Loucy (cell line): Measurements from ENCODE around the gene SCN9A.

Experiments used
- H2AFZ ChIP-seq: fragments of 200-600 bp; sonication (generic); 2 replicates; pipeline ENCODE4 v1.6.0; 2016; ENCODE audit warnings: antibody characterized with exemption, mild to moderate bottlenecking, low read length, moderate library complexity
- H3F3A ChIP-seq: fragments of 200-600 bp; 2 replicates; pipeline ENCODE4 v1.6.0; 2016; ENCODE audit warnings: antibody characterized with exemption, low read depth, mild to moderate bottlenecking
- H3K27me3 ChIP-seq: fragments of 200-600 bp; sonication (generic); 2 replicates; pipeline ENCODE4 v1.6.1; 2014; ENCODE audit warnings: low read length, mild to moderate bottlenecking; ENCODE audit not compliant: insufficient read depth, poor library complexity, severe bottlenecking
- H3K36me3 ChIP-seq: fragments of 200-600 bp; sonication (generic); 2 replicates; pipeline ENCODE4 v1.6.1; 2016; ENCODE audit warnings: low read length; ENCODE audit not compliant: insufficient read depth
- H3K4me1 ChIP-seq: fragments of 200-600 bp; sonication (generic); 2 replicates; pipeline ENCODE4 v1.5.1; 2014; ENCODE audit warnings: low read length, mild to moderate bottlenecking; ENCODE audit not compliant: insufficient read depth, poor library complexity, severe bottlenecking
- H3K4me2 ChIP-seq: fragments of 200-600 bp; sonication (generic); 2 replicates; pipeline ENCODE4 v1.6.0; 2014; ENCODE audit warnings: antibody characterized with exemption, low read length, low read depth, mild to moderate bottlenecking; ENCODE audit not compliant: poor library complexity, severe bottlenecking
- H3K4me3 ChIP-seq: fragments of 200-600 bp; sonication (generic); 2 replicates; pipeline ENCODE4 v1.5.1; 2014; ENCODE audit warnings: low read length, mild to moderate bottlenecking, mixed read lengths; ENCODE audit not compliant: poor library complexity, severe bottlenecking
- H3K79me2 ChIP-seq: fragments of 200-600 bp; sonication (generic); 2 replicates; pipeline ENCODE4 v1.6.1; 2014; ENCODE audit warnings: low read length; ENCODE audit not compliant: insufficient read depth
- H3K9ac ChIP-seq: fragments of 200-600 bp; sonication (generic); 2 replicates; pipeline ENCODE4 v1.6.0; 2014; ENCODE audit warnings: mild to moderate bottlenecking, low read depth, low read length, moderate library complexity; ENCODE audit not compliant: poor library complexity, severe bottlenecking
- H3K9me2 ChIP-seq: fragments of 200-600 bp; sonication (generic); replicated peaks from 2 replicates; pipeline ENCODE4 v1.6.1; 2016; ENCODE audit warnings: low read depth, low read length, mixed read lengths
- H3K9me3 ChIP-seq: fragments of 200-600 bp; sonication (generic); 2 replicates; pipeline ENCODE4 v1.6.1; 2014; ENCODE audit warnings: mild to moderate bottlenecking, antibody characterized with exemption, low read length, low read depth; ENCODE audit not compliant: insufficient read depth
- H4K20me1 ChIP-seq: fragments of 200-600 bp; sonication (generic); 2 replicates; pipeline ENCODE4 v1.6.0; 2014; ENCODE audit warnings: antibody characterized with exemption, low read length, mild to moderate bottlenecking; ENCODE audit not compliant: insufficient read depth, poor library complexity, severe bottlenecking
- EZH2phosphoT487 ChIP-seq: fragments of 200-600 bp; IDR thresholded peaks from 2 replicates; pipeline ENCODE4 v1.6.1; 2018; ENCODE audit warnings: antibody characterized with exemption, mild to moderate bottlenecking, moderate library complexity, borderline replicate concordance
- TF ChIP-seq, protein P1 (sequence below): fragments of 200-600 bp; sonication (generic); conservative IDR thresholded peaks from 2 replicates; pipeline ENCODE4 v1.5.1; 2014; ENCODE audit warnings: mild to moderate bottlenecking, antibody characterized with exemption, low read length

The SCN9A gene

GRCh38 chr2:166148500-166149400, 227.0 kb downstream of the SCN9A start:
- Histone ChIP-seq H3K9ac (no peak overlapping the region), H2AFZ (no peak overlapping the region), H3K4me3 (no peak overlapping the region), H3K36me3 (no peaks in the 10 kb centered on the region), H3K4me2 (no peak overlapping the region), H4K20me1 (no peaks in the 10 kb centered on the region), H3K27me3 (no peaks in the 10 kb centered on the region), H3K4me1 (no peaks in the 10 kb centered on the region), H3K9me3 (no peaks in the 10 kb centered on the region), H3K9me2 (no peaks in the 10 kb centered on the region), H3F3A (no peaks in the 10 kb centered on the region), H3K79me2 (no peaks in the 10 kb centered on the region)
- TF ChIP-seq EZH2phosphoT487: no peak
- TF ChIP-seq, protein P1, sequence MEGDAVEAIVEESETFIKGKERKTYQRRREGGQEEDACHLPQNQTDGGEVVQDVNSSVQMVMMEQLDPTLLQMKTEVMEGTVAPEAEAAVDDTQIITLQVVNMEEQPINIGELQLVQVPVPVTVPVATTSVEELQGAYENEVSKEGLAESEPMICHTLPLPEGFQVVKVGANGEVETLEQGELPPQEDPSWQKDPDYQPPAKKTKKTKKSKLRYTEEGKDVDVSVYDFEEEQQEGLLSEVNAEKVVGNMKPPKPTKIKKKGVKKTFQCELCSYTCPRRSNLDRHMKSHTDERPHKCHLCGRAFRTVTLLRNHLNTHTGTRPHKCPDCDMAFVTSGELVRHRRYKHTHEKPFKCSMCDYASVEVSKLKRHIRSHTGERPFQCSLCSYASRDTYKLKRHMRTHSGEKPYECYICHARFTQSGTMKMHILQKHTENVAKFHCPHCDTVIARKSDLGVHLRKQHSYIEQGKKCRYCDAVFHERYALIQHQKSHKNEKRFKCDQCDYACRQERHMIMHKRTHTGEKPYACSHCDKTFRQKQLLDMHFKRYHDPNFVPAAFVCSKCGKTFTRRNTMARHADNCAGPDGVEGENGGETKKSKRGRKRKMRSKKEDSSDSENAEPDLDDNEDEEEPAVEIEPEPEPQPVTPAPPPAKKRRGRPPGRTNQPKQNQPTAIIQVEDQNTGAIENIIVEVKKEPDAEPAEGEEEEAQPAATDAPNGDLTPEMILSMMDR: no peak

DNA sequence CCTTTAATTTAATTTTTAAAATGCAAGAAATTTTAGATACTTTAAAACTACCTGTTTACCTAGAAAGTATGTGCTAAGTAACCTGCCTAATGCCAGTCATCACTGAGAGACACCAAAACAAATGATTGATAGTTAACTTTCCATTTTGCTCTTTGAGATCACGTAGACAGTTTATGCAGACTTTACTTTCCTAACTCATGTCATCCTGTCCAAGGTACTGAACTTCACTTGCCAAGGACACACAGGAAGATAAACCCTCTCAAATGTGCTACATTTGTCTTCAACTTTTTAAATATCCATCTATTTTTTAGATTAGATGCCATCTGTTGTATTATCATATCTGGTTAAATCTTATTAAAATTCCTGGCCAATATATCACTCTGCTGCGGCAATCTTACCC, 227.9 kb downstream of the SCN9A start:
- Histone ChIP-seq H3K4me1 (no peaks in the 10 kb centered on the region), H3F3A (no peaks in the 10 kb centered on the region), H3K9me2 (no peaks in the 10 kb centered on the region), H3K4me3 (no peak overlapping the region), H3K27me3 (no peaks in the 10 kb centered on the region), H3K4me2 (no peak overlapping the region), H4K20me1 (no peaks in the 10 kb centered on the region), H3K79me2 (no peaks in the 10 kb centered on the region), H2AFZ (no peak overlapping the region), H3K36me3 (no peaks in the 10 kb centered on the region), H3K9me3 (no peaks in the 10 kb centered on the region), H3K9ac (no peak overlapping the region)
- TF ChIP-seq, protein P1: no peak
- no peak for TF ChIP-seq EZH2phosphoT487
